ENCODE data around the gene PTGIS.

PTGIS gene

GRCh38 chr20:49475292-49476015 lies 92.5 kb downstream of the PTGIS start:
- ChIA-PET CTCF (no interaction called here), POLR2A (no interaction called here)
- DNase-seq (ENCODE audit: extremely low spot score) = no peak
- TF ChIP-seq CTCF (IDR thresholded peaks at IDR 0.05; ENCODE audit: control extremely low read depth, extremely low read depth, low read depth, missing control alignments) = no peak

GRCh38 chr20:49471397-49471796 lies 96.5 kb downstream of the PTGIS start:
- no peak for TF ChIP-seq CTCF (IDR thresholded peaks at IDR 0.05; ENCODE audit: control extremely low read depth, extremely low read depth, low read depth, missing control alignments)
- CTCF ChIA-PET = interaction anchor here (1.4 kb wide), 1 partner anchor 12 kb away, joined by 3 read pairs; no protein-coding TSS in a partner anchor
- POLR2A ChIA-PET = no interaction called here
- DNase-seq (ENCODE audit: extremely low spot score) = no peak

GRCh38 chr20:49470922-49471321 lies 97.0 kb downstream of the PTGIS start:
- ChIA-PET POLR2A (no interaction called here), CTCF (no interaction called here)
- TF ChIP-seq CTCF (IDR thresholded peaks at IDR 0.05; ENCODE audit: control extremely low read depth, extremely low read depth, low read depth, missing control alignments) = no peak
- DNase-seq (ENCODE audit: extremely low spot score) = no peak

GRCh38 chr20:49469060-49469459 lies 98.9 kb downstream of the PTGIS start:
- ChIA-PET CTCF (no interaction called here), POLR2A (no interaction called here)
- DNase-seq (ENCODE audit: extremely low spot score) = no peak
- TF ChIP-seq CTCF (IDR thresholded peaks at IDR 0.05; ENCODE audit: control extremely low read depth, extremely low read depth, low read depth, missing control alignments) = no peak

- no peak for DNase-seq (ENCODE audit: extremely low spot score)
- no peak for TF ChIP-seq CTCF (IDR thresholded peaks at IDR 0.05; ENCODE audit: control extremely low read depth, extremely low read depth, low read depth, missing control alignments)
- ChIA-PET POLR2A (no interaction called here), CTCF (no interaction called here)
These were observed 99.5 kb downstream of the PTGIS start for GRCh38 chr20:49468412-49468811.

- TF ChIP-seq CTCF (IDR thresholded peaks at IDR 0.05; ENCODE audit: control extremely low read depth, extremely low read depth, low read depth, missing control alignments) = no peak
- ChIA-PET CTCF (no interaction called here), POLR2A (no interaction called here)
- DNase-seq (ENCODE audit: extremely low spot score) = no peak
These were observed 101.6 kb downstream of the PTGIS start for GRCh38 chr20:49466114-49466912.

Data from GM10248 (cell line).